ENCODE results near the gene ATRAID. TPM values are rescaled to one million over a fixed set of nuclear protein-coding genes. Genes with fewer than 3 reads are reported as not detected.

The ATRAID gene
- total RNA-seq, 1 experiment from 2014 or later = 104 TPM

GRCh38 chr2:27255660-27256059 lies 43.8 kb downstream of the ATRAID start:
- intact Hi-C loops (cut with micrococcal nuclease; ENCODE audit: unreplicated experiment) = no loop called here
- no peak overlapping the region for H3K4me3 Mint-ChIP-seq (ENCODE audit: low read depth, unreplicated experiment)
- CTCF ChIA-PET = no interaction called here

GRCh38 chr2:27256855-27257454 lies 45.1 kb downstream of the ATRAID start:
- Mint-ChIP-seq H3K27me3 (ENCODE audit: unreplicated experiment) (peaks cover 77% of the 10 kb centered on the region), H3K36me3 (ENCODE audit: insufficient read depth, unreplicated experiment) (no peaks in the 10 kb centered on the region)

More at GRCh38 chr2:27255660-27256059, 43.8 kb downstream of the ATRAID start:
- BruUV-seq (replicated peaks) = no TSS peak
- no peak for TF ChIP-seq CTCF (IDR thresholded peaks at IDR 0.05; ENCODE audit: unreplicated experiment)
- H3K27ac Mint-ChIP-seq (ENCODE audit: unreplicated experiment) = no peak overlapping the region
- no peaks in the 10 kb centered on the region for H3K4me1 Mint-ChIP-seq (ENCODE audit: low read depth, unreplicated experiment)
- DNase-seq = no peak
- H3K36me3 Mint-ChIP-seq (ENCODE audit: insufficient read depth, unreplicated experiment) = no peaks in the 10 kb centered on the region
- peaks cover 76% of the 10 kb centered on the region for H3K27me3 Mint-ChIP-seq (ENCODE audit: unreplicated experiment)
- no peaks in the 10 kb centered on the region for H3K9me3 Mint-ChIP-seq (ENCODE audit: low read depth, unreplicated experiment)

GRCh38 chr2:27258051-27258450 lies 46.2 kb downstream of the ATRAID start:
- peaks cover 2% of the 10 kb centered on the region for H3K36me3 Mint-ChIP-seq (ENCODE audit: insufficient read depth, unreplicated experiment)
- no peak for DNase-seq
- BruUV-seq (replicated peaks) = no TSS peak
- peaks cover 1% of the 10 kb centered on the region for H3K4me1 Mint-ChIP-seq (ENCODE audit: low read depth, unreplicated experiment)
- H3K9me3 Mint-ChIP-seq (ENCODE audit: low read depth, unreplicated experiment) = no peaks in the 10 kb centered on the region
- TF ChIP-seq CTCF (IDR thresholded peaks at IDR 0.05; ENCODE audit: unreplicated experiment) = no peak
- peaks cover 82% of the 10 kb centered on the region for H3K27me3 Mint-ChIP-seq (ENCODE audit: unreplicated experiment)
- CTCF ChIA-PET = no interaction called here
- intact Hi-C loops (cut with micrococcal nuclease; ENCODE audit: unreplicated experiment) = no loop called here
- H3K4me3 Mint-ChIP-seq (ENCODE audit: low read depth, unreplicated experiment) = no peak overlapping the region
- no peak overlapping the region for H3K27ac Mint-ChIP-seq (ENCODE audit: unreplicated experiment)

More at GRCh38 chr2:27256855-27257454, 45.1 kb downstream of the ATRAID start:
- intact Hi-C loops (cut with micrococcal nuclease; ENCODE audit: unreplicated experiment) = no loop called here
- no peaks in the 10 kb centered on the region for H3K9me3 Mint-ChIP-seq (ENCODE audit: low read depth, unreplicated experiment)
- TF ChIP-seq CTCF (IDR thresholded peaks at IDR 0.05; ENCODE audit: unreplicated experiment) = no peak
- no TSS peak for BruUV-seq (replicated peaks)
- CTCF ChIA-PET = no interaction called here
- DNase-seq = no peak
- H3K27ac Mint-ChIP-seq (ENCODE audit: unreplicated experiment) = no peak overlapping the region
- H3K4me1 Mint-ChIP-seq (ENCODE audit: low read depth, unreplicated experiment) = no peaks in the 10 kb centered on the region
- no peak overlapping the region for H3K4me3 Mint-ChIP-seq (ENCODE audit: low read depth, unreplicated experiment)

- H3K27me3 Mint-ChIP-seq (ENCODE audit: unreplicated experiment) = peaks cover 56% of the 10 kb centered on the region
Measured at GRCh38 chr2:27261241-27261925, 49.5 kb downstream of the ATRAID start.

More at GRCh38 chr2:27261241-27261925, 49.5 kb downstream of the ATRAID start:
- DNase-seq = no peak
- no TSS peak for BruUV-seq (replicated peaks)
- H3K4me1 Mint-ChIP-seq (ENCODE audit: low read depth, unreplicated experiment) = peaks cover 7% of the 10 kb centered on the region
- intact Hi-C loops (cut with micrococcal nuclease; ENCODE audit: unreplicated experiment) = no loop called here
- H3K9me3 Mint-ChIP-seq (ENCODE audit: low read depth, unreplicated experiment) = no peaks in the 10 kb centered on the region
- H3K27ac Mint-ChIP-seq (ENCODE audit: unreplicated experiment) = no peak overlapping the region
- CTCF ChIA-PET = interaction anchor here (2.0 kb wide), 1 partner anchor 19 kb away, joined by 9 read pairs; no protein-coding TSS in a partner anchor
- H3K36me3 Mint-ChIP-seq (ENCODE audit: insufficient read depth, unreplicated experiment) = peaks cover 12% of the 10 kb centered on the region
- peak overlapping the region; percentile 0 for H3K4me3 Mint-ChIP-seq (ENCODE audit: low read depth, unreplicated experiment)
- no peak for TF ChIP-seq CTCF (IDR thresholded peaks at IDR 0.05; ENCODE audit: unreplicated experiment)

Measured in Calu3 (cell line).